Activated gamma-delta T cell (primary cell): Measurements from ENCODE around the gene DENND10.
"Not testable (repeated sequence)": the region's sequence is repeated elsewhere in the genome, so short reads cannot be mapped to it uniquely, and the experiment has no call there.

Source experiments
- DNase-seq: peaks from one replicate; lab custom pipeline; 2025; lab: John Stamatoyannopoulos, UW

The DENND10 gene

GRCh38 chr10:119098576-119098975 is 5.3 kb upstream of the DENND10 start:
- no peak for DNase-seq

- DNase-seq = no peak
Measured at GRCh38 chr10:119100434-119101238, 3.3 kb upstream of the DENND10 start.

GRCh38 chr10:119101366-119102098 is 2.4 kb upstream of the DENND10 start:
- DNase-seq = no peak

GRCh38 chr10:119103241-119103902 is 541 bp upstream of the DENND10 start:
- DNase-seq = no peak

GRCh38 chr10:119104654-119105015 is 722 bp downstream of the DENND10 start:
- no peak for DNase-seq

GRCh38 chr10:119105155-119105554 is 1.2 kb downstream of the DENND10 start:
- no peak for DNase-seq

- not testable (repeated sequence) for DNase-seq
Measured at GRCh38 chr10:119105899-119106298, 2.0 kb downstream of the DENND10 start.

GRCh38 chr10:119107106-119107505 is 3.2 kb downstream of the DENND10 start:
- not testable (repeated sequence) for DNase-seq

- not testable (repeated sequence) for DNase-seq
Measured at GRCh38 chr10:119107771-119108170, 3.9 kb downstream of the DENND10 start.

- DNase-seq = no peak
Measured at GRCh38 chr10:119112056-119112455, 8.1 kb downstream of the DENND10 start.

GRCh38 chr10:119113751-119114732 is 10.1 kb downstream of the DENND10 start:
- DNase-seq = no peak

GRCh38 chr10:119115926-119116325 is 12.0 kb downstream of the DENND10 start:
- DNase-seq = no peak

GRCh38 chr10:119116326-119116951 is 12.5 kb downstream of the DENND10 start:
- DNase-seq = no peak

GRCh38 chr10:119118231-119118630 is 14.3 kb downstream of the DENND10 start:
- DNase-seq = no peak

GRCh38 chr10:119119400-119119799 is 15.5 kb downstream of the DENND10 start:
- no peak for DNase-seq

- DNase-seq = no peak
Measured at GRCh38 chr10:119120413-119120867, 16.5 kb downstream of the DENND10 start.

- DNase-seq = no peak
Measured at GRCh38 chr10:119120875-119121274, 17.0 kb downstream of the DENND10 start.

- no peak for DNase-seq
Measured at GRCh38 chr10:119125942-119126341, 22.0 kb downstream of the DENND10 start.

- DNase-seq = no peak
Measured at GRCh38 chr10:119129721-119130120, 25.8 kb downstream of the DENND10 start.

- no peak for DNase-seq
Measured at GRCh38 chr10:119131512-119132240, 27.8 kb downstream of the DENND10 start.
